ENCODE measurements around the gene MOB3A.
"Not testable (repeated sequence)": the region's sequence is repeated elsewhere in the genome, so short reads cannot be mapped to it uniquely, and the experiment has no call there.

MOB3A gene

DNA sequence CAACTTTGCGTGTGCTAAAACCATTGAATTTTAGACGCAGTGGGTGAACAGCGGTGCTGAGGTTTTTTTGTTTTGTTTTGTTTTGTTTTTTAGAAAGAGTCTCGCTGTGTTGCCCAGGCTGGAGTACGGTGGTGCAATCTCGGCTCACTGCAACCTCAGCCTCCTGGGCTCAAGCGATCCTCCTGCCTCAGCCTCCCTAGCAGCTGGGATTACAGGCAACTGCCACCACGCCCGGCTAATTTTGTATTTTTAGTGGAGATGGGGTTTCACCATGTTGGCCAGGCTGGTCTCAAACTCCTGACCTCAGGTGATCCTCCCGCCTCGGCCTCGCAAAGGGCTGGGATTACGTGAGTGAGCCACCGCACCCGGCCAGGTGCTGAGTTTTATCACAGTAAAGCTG, 61.9 kb downstream of the MOB3A start:
- DNase-seq (ENCODE audit: low read depth), result not testable (repeated sequence)

DNA sequence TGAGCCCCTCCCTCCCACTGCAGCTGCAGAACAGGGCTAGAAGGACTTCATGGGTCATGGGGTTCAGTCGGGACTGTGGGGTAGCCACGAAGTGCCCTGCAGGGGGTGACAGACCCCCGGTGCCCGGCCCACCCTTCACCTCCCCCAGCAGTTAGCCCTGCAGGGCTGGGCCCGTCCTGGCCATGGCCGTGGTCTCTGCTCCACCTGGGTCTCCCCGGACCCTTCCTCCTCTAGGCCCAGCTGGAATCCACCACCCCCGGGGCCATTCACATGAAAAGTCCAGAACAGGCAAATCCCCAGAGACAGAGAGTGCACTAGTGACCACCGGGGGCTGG, 62.3 kb downstream of the MOB3A start:
- DNase-seq (ENCODE audit: low read depth), result no peak

DNA sequence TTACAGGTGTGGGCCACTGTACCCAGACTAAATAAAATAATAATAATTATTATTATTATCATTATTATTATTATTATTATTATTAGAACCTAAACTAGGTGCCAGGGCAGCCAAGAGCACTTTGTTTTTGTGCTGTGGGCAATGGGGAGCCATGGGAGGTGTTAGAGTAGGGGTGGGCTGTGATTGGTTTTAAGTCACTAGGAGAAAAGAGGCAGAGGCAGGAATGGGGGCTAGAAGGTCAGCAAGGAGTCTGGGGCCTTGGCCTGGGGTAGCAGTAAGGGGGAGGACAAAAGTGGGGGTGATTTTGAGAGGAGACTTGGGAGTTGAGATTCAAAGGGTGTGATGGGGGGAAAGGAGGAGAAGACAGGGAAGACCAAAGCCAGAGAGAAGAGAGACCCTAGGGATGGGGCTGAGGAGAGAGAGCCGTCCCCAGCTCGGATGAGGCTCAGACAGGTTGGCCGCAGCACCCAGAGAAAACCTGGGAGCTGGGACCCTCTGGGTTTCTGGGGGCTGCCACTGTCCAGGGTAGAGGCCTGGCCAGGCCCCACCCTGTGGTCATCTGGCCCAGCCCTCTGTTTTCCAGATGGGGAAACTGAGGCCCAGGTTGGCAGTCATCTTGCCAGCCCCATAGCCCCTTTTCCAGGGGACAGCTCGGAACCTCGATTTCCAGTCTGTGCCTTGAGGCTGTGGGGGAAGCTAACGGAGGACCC, 62.9 kb downstream of the MOB3A start:
- DNase-seq (ENCODE audit: low read depth), result no peak

DNA sequence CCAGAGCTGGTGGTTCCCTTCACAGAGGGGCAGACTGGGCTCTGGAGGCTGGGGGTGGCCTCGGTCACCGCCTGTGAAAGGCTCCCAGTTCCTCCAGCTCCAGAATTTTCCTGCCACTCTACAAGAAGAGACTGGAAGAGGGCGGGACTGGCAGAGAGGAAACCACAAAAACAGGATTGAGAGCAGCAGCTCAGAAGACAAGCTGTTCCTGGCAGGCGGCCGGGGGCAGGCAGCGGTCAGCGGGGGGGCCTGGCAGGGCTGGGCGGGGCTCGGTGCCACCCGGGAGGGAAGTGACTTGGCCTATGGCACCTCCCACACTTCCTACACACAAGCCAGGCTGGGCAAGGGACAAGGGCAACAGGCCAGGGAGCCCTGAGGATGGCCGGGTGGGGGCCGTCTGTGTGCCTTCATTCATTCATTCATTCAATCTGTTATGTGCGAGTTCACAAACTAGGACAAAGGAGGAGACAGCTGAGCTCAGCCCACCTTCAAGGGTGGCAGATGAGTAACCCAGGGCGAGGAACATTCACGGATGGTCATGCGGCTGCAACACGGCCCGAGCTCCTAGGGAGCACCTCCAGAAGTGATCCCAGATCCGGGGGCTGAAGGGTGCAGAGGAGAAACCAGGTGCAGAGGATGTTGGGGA, 63.7 kb downstream of the MOB3A start:
- peak; percentile 35 for DNase-seq (ENCODE audit: low read depth)

DNA sequence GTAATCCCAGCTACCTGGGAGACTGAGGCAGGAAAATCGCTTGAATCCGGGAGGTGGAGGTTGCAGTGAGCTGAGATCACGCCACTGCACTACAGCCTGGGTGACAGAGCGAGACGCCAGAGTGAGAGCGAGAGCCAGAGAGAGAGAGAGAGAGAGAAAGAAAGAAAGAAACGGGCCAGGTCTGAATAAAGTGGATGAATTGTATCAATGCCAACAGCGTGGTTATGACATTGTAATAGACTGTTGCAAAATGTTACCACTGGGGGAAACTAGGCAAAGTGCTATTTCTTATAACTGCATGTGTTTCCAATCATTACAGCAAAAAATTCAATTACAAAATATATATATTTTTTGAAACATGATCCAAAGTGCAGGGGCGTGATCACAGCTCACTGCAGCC, 68.8 kb downstream of the MOB3A start:
- DNase-seq (ENCODE audit: low read depth), result peak; percentile 56

DNA sequence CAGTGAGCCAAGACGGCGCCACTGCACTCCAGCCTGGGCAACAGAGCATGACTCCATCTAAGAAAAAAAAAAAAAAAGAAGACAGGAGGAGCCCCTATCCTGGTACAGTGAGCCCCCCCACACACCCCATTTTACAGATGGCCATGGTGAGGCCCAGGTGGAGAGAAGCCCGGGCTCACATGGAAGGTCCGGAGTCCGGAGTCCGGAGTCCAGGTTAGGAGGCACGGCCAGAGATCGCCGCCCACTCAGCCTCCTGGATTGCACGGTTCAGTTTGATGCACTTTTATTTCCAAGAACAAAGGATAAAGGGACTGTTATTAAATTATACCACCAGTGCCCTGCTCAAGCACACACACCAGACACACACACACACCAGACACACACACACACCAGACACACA, 69.4 kb downstream of the MOB3A start:
- no peak for DNase-seq (ENCODE audit: low read depth)

DNA sequence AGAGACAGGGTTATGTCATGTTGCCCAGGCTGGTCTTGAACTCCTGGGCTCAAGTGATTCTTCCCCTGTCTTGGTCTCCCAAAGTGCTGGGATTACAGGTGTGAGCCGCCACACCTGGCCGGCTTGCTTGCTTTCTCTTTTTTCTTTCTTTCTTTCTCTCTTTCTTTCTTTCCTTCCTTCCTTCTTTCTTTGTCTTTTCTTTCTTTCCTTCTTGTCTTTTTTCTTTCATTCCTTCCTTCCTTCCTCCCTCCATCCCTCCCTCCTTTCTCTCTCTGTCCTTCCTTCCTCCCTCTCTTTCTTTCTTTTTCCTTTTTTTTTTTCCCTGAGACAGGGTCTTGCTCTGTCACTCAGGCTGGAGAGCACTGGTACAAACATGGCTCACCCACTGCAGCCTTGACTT, 73.8 kb downstream of the MOB3A start:
- no peak for DNase-seq (ENCODE audit: low read depth)

DNA sequence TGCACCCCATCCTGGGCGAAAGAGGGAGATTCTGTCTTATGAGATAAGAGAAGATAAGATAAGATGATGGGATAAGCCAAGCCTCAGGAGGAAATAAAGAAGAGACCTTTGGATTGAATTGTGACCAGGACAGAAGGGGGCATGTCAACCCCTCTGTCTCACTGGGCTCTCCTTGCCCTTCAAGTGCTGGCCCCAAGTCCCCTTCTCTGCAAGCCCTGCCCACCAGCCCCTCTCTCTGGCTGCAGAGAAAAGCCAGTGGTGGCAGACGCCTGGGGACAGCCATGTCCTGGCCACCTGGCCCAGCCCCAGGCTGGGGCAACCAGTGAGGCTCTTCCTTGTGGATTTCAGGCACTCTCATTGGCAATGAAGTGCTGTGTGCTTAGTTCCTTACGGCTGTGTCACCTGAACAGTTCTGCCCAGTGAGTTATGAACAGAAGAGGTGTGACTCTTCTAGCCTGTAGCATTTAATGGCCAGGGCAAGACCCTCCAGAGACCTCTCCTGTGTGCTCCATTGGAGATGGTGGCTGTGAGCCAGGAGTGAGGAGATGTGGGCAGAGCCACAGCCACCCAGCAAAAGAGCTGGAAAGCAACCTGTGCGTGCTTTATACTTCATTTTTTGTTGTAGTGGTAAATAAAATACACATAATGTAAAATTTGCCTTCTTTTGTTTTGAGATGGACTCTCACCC, 74.5 kb downstream of the MOB3A start:
- DNase-seq (ENCODE audit: low read depth), result no peak

Data from HS-5 (cell line).